PC-9 (cell line): ENCODE data around the gene LMBR1.

Experiments
- EZH2 ChIP-seq: fragments of 200-600 bp; sonication (generic); IDR thresholded peaks from 2 replicates; pipeline ENCODE4 v1.8.0; 2017; ENCODE audit warnings: antibody characterized with exemption, low read depth
- TF ChIP-seq, protein P1 (sequence below): fragments of 200-600 bp; sonication (generic); conservative IDR thresholded peaks from 2 replicates; pipeline ENCODE4 v1.6.1; 2017; ENCODE audit warnings: mixed run types, antibody characterized with exemption, mild to moderate bottlenecking, moderate library complexity

DNA sequence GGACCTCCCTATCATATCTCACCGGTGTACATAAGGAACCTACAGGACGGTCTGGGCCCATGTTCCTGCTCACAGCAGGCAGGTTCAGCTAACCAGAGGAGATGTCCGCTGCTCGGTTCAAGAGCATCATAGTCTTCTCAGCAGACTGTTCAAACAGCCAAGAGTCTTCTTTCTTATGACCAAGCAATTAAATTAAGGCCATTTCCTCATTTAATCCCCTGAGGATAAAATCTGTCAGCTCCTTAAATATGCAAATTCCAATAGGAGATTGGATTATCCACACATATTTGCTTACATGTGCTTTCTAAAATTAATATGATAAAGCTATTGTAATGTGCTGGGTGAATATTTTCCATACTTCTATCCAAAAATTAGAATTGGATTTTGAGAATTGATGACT lies 59.7 kb downstream of the LMBR1 start:
- TF ChIP-seq, protein P1, sequence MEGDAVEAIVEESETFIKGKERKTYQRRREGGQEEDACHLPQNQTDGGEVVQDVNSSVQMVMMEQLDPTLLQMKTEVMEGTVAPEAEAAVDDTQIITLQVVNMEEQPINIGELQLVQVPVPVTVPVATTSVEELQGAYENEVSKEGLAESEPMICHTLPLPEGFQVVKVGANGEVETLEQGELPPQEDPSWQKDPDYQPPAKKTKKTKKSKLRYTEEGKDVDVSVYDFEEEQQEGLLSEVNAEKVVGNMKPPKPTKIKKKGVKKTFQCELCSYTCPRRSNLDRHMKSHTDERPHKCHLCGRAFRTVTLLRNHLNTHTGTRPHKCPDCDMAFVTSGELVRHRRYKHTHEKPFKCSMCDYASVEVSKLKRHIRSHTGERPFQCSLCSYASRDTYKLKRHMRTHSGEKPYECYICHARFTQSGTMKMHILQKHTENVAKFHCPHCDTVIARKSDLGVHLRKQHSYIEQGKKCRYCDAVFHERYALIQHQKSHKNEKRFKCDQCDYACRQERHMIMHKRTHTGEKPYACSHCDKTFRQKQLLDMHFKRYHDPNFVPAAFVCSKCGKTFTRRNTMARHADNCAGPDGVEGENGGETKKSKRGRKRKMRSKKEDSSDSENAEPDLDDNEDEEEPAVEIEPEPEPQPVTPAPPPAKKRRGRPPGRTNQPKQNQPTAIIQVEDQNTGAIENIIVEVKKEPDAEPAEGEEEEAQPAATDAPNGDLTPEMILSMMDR = no peak
- no peak for TF ChIP-seq EZH2
